K562 (cell line): ENCODE results near the gene URM1. TPM values are rescaled to one million over a fixed set of nuclear protein-coding genes. Genes with fewer than 3 reads are reported as not detected.
A peak's percentile ranks its signal among the peaks of the same experiment; 100 is the strongest.

ENCODE experiments used
- ATAC-seq: fragments of 200-7000 bp; cut with Tn5 transposase; 3 replicates; pipeline ENCODE4 v1.9.1; 2020; ENCODE audit warnings: moderate library complexity
- BruUV-seq: library from RNA; stranded (reverse); fragments of 400-500 nt; replicated peaks from 2 replicates; lab custom pipeline; 2021; lab: Mats Ljungman, UMichigan
- CTCF ChIA-PET: fragments of 300-600 bp; formaldehyde crosslinking; extraction: SDS; loops from one replicate; lab custom pipeline; 2021; ENCODE audit warnings: low intra/inter-chr PET ratio; lab: Yijun Ruan, JAX
- POLR2A ChIA-PET: fragments of 300-600, 350-650 bp; sonication (Branson Sonifier 250); formaldehyde crosslinking; extraction: SDS; loops from one replicate; lab custom pipeline; 2021; ENCODE audit warnings: antibody characterized with exemption, inconsistent platforms; lab: Yijun Ruan, JAX
- DNase-seq, 4 experiments: peaks; one replicate each; pipeline versions ENCODE4 v3.0.0 to v3.0.0-alpha.2; 2011 to 2018; ENCODE audit warnings: low spot score in 3 of 4, mixed read lengths in 3 of 4; ENCODE audit errors: extremely low read depth in 1 of 4
- FAIRE-seq: peaks from 2 replicates; lab custom pipeline; 2011; peaks lifted over from hg19 to GRCh38; lab: Jason Lieb, UNC
- H2AFZ ChIP-seq: 2 replicates; pipeline ENCODE4 v1.6.0; 2011; ENCODE audit warnings: low read depth, low read length, control low read depth, inconsistent platforms
- H3K27ac ChIP-seq: fragments of 200-600 bp; 3 replicates; pipeline ENCODE4 v1.8.0; 2011; ENCODE audit warnings: low read depth, mild to moderate bottlenecking, control low read depth, inconsistent platforms, low read length, moderate library complexity, mixed read lengths; ENCODE audit errors: extremely low read depth
- H3K27me3 ChIP-seq, 2 experiments: fragments of 300-600 bp in 1 of 2; 2 replicates in 1 of 2; 3 replicates in 1 of 2; pipeline versions ENCODE4 v1.6.0 to v1.8.0; 2011; ENCODE audit warnings: inconsistent platforms in 2 of 2, low read length in 2 of 2, mild to moderate bottlenecking in 1 of 2, mixed read lengths in 1 of 2, moderate library complexity in 1 of 2; ENCODE audit not compliant: control insufficient read depth in 2 of 2, insufficient read depth in 2 of 2
- H3K36me3 ChIP-seq: fragments of 300-600 bp; 3 replicates; pipeline ENCODE4 v1.8.0; 2011; ENCODE audit warnings: mild to moderate bottlenecking, low read length, inconsistent platforms; ENCODE audit not compliant: control insufficient read depth, insufficient read depth
- H3K4me1 ChIP-seq, 2 experiments: fragments of 200-600 bp in 1 of 2; replicated peaks in 1 of 2; 2 replicates in 1 of 2; 3 replicates in 1 of 2; pipeline versions ENCODE4 v1.5.1 to v1.8.0; 2011; ENCODE audit warnings: inconsistent platforms in 2 of 2, low read length in 2 of 2, mild to moderate bottlenecking in 1 of 2, mixed read lengths in 1 of 2, moderate library complexity in 1 of 2; ENCODE audit not compliant: control insufficient read depth in 2 of 2, insufficient read depth in 2 of 2
- H3K4me2 ChIP-seq: 2 replicates; pipeline ENCODE4 v1.6.1; 2011; ENCODE audit warnings: low read length, control low read depth, inconsistent platforms, mixed read lengths; ENCODE audit not compliant: insufficient read depth
- H3K4me3 ChIP-seq: fragments of 200-600 bp; sonication (generic), shearing (Covaris generic); 2 replicates; pipeline ENCODE4 v1.5.1; 2016; ENCODE audit warnings: control low read depth, inconsistent platforms
- H3K79me2 ChIP-seq: fragments of 200-600 bp; 3 replicates; pipeline ENCODE4 v1.8.0; 2011; ENCODE audit warnings: low read length, inconsistent platforms; ENCODE audit not compliant: control insufficient read depth, insufficient read depth
- H3K9ac ChIP-seq, 2 experiments: 2 replicates each; pipeline versions ENCODE4 v1.6.0 to v1.6.1; 2011; ENCODE audit warnings: low read depth in 2 of 2, low read length in 2 of 2, control low read depth in 1 of 2, inconsistent platforms in 1 of 2, mild to moderate bottlenecking in 1 of 2, mixed read lengths in 1 of 2; ENCODE audit not compliant: insufficient read depth in 1 of 2
- H3K9me1 ChIP-seq: one replicate; pipeline ENCODE4 v1.6.0; 2011; ENCODE audit warnings: inconsistent platforms, mild to moderate bottlenecking, low read length, moderate library complexity; ENCODE audit not compliant: control insufficient read depth, insufficient read depth
- H3K9me3 ChIP-seq: replicated peaks from 2 replicates; pipeline ENCODE4 v1.5.1; 2011; ENCODE audit warnings: low read depth, low read length, inconsistent platforms; ENCODE audit not compliant: control insufficient read depth, insufficient read depth
- H4K20me1 ChIP-seq: replicated peaks from 2 replicates; pipeline ENCODE4 v1.6.1; 2011; ENCODE audit warnings: low read length, inconsistent platforms, mixed read lengths; ENCODE audit not compliant: control insufficient read depth, insufficient read depth
- CCAR2 ChIP-seq: fragments of 200-400 bp; formaldehyde crosslinking; IDR thresholded peaks from 2 replicates; pipeline ENCODE4 v1.6.1; 2017; ENCODE audit warnings: mild to moderate bottlenecking, low read depth, low read length
- CLOCK ChIP-seq: fragments of 250-450 bp; sonication (Bioruptor Pico); IDR thresholded peaks from 2 replicates; pipeline ENCODE4 v1.4.0; 2020; ENCODE audit warnings: mild to moderate bottlenecking, moderate library complexity, borderline replicate concordance
- HNRNPUL1 ChIP-seq: fragments of 200-400 bp; formaldehyde crosslinking; IDR thresholded peaks from 2 replicates; pipeline ENCODE4 v1.6.1; 2017; ENCODE audit warnings: low read length
- SMAD4 ChIP-seq: fragments of 250-450 bp; sonication (Bioruptor Pico); conservative IDR thresholded peaks from 2 replicates; pipeline ENCODE4 v1.8.0; 2021; ENCODE audit warnings: inconsistent platforms, mild to moderate bottlenecking, moderate library complexity
- ZNF589 ChIP-seq: fragments of 200-800 bp; sonication (Bioruptor generic); IDR thresholded peaks from 2 replicates; pipeline ENCODE4 v1.6.1; 2016; ENCODE audit warnings: low read depth, missing genetic modification characterization, missing compliant biosample characterization
- WGBS: fragments of 100-300 bp; shearing (Covaris generic); methylation state at CpG from one replicate; pipeline ENCODE4 v1.1.6; 2016; ENCODE audit warnings: low coverage, mixed read lengths; ENCODE audit not compliant: insufficient coverage; ENCODE audit errors: missing lambda C conversion rate; 5-methylcytosine and 5-hydroxymethylcytosine counted together
- in situ Hi-C: fragments of 300-500 bp; cut with MboI; formaldehyde crosslinking; loops from 4 replicates; pipeline ENCODE4 v1.15.0; 2018; ENCODE audit warnings: inconsistent platforms, mixed read lengths
- intact Hi-C: fragments of 100-400 bp; cut with micrococcal nuclease; formaldehyde crosslinking; loops from 2 replicates; pipeline ENCODE4 v1.14.2; 2022
- polyA plus RNA-seq, 8 experiments: library from polyadenylated mRNA; depleted of rRNA in 4 of 8; stranded (reverse) in 5 of 8; unstranded in 3 of 8; fragments of >200 nt; fragmentation: Nextera tagmentation in 2 of 8; fragmentation: Illumina TruSeq in 1 of 8; extraction: Ambion mirVana in 2 of 8; extraction: Trizol in 1 of 8; gene quantifications; 2 replicates each; pipeline versions ENCODE4 v1.2.1 to v1.2.3, GENCODE V29; 2011 to 2014; ENCODE audit warnings: inconsistent platforms in 1 of 8, missing spikeins in 1 of 8
- total RNA-seq, 7 experiments: library from RNA; depleted of rRNA in 6 of 7; stranded (reverse); fragments of >200 nt in 6 of 7; fragmentation: Illumina TruSeq in 2 of 7; extraction: Trizol in 2 of 7; gene quantifications; 2 replicates each; pipeline versions ENCODE4 v1.2.1 to v1.2.3, GENCODE V29; 2011 to 2021; ENCODE audit warnings: low replicate concordance in 1 of 7
- TF ChIP-seq, protein P1 (sequence below), 2 experiments: fragments of 450-650 bp; formaldehyde crosslinking in 1 of 2; IDR thresholded peaks; 2 replicates each; pipeline versions ENCODE4 v1.4.0 to v1.6.1; 2014 to 2020; ENCODE audit warnings: mild to moderate bottlenecking in 2 of 2, borderline replicate concordance in 1 of 2, low read depth in 1 of 2

The URM1 gene
- total and polyA plus RNA-seq, 9 of the 15 experiments (the other 6 are each of a cell fraction or from before 2014, with no cell fraction given) = 10.1 to 88.9 (median 53.3) TPM

DNA sequence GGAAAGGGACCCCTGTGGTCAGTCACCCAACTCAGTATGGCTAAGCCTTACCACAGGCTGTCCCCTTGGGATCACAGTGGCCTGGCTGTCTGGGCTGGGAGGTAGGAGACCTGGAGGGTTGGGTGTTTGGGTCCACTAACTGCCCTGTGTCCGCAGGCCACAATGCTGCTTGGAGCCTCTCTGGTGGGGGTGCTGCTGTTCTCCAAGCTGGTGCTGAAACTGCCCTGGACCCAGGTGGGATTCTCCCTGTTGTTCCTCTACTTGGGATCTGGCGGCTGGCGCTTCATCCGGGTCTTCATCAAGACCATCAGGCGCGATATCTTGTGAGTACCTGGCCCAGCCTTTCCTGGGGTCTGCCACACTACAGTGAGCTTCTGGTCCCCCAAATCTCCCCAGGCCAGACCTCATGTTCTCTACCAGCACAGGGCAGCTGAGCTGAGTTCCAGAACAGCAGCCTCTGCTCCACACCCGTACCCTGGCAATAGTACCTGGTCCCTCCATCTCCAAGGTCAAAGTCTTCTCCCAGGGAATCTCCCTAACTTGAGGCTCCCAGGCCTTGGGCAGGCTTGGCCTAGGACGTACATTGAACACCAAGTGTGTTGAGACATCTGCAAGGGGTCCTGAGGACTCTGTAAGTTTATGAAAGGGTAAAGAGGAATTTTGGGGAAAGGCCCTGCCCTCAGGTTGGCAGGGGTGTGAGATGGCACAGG, 28.0 kb upstream of the URM1 start:
- intact Hi-C loops = loop anchor here (10.0 kb wide), 1 partner anchor 128 kb away; no protein-coding TSS in a partner anchor
- no peak overlapping the region for H3K4me2 ChIP-seq
- peaks cover 17% of the 10 kb centered on the region for H3K79me2 ChIP-seq
- no peaks in the 10 kb centered on the region for H3K9me1 ChIP-seq
- DNase-seq (no peak), FAIRE-seq (no peak), ATAC-seq (no peak)
- in situ Hi-C loops = loop anchor here (5.0 kb wide), 1 partner anchor 354 kb away; no protein-coding TSS in a partner anchor
- POLR2A ChIA-PET = interaction anchor here (1.5 to 4.8 kb wide), 2 partner anchors 350 to 358 kb away, joined by 4 to 65 read pairs; partner anchors contain the start of gene PKN3
- no TSS peak for BruUV-seq
- no peaks in the 10 kb centered on the region for H3K9me3 ChIP-seq
- no peak overlapping the region for H3K4me3 ChIP-seq
- no peaks in the 10 kb centered on the region for H3K27me3 ChIP-seq
- H3K4me1 ChIP-seq = peaks cover 10 to 17% of the 10 kb centered on the region in 2 experiments; a peak in 4 of 5 replicates
- H4K20me1 ChIP-seq = no peaks in the 10 kb centered on the region
- TF ChIP-seq, protein P1, sequence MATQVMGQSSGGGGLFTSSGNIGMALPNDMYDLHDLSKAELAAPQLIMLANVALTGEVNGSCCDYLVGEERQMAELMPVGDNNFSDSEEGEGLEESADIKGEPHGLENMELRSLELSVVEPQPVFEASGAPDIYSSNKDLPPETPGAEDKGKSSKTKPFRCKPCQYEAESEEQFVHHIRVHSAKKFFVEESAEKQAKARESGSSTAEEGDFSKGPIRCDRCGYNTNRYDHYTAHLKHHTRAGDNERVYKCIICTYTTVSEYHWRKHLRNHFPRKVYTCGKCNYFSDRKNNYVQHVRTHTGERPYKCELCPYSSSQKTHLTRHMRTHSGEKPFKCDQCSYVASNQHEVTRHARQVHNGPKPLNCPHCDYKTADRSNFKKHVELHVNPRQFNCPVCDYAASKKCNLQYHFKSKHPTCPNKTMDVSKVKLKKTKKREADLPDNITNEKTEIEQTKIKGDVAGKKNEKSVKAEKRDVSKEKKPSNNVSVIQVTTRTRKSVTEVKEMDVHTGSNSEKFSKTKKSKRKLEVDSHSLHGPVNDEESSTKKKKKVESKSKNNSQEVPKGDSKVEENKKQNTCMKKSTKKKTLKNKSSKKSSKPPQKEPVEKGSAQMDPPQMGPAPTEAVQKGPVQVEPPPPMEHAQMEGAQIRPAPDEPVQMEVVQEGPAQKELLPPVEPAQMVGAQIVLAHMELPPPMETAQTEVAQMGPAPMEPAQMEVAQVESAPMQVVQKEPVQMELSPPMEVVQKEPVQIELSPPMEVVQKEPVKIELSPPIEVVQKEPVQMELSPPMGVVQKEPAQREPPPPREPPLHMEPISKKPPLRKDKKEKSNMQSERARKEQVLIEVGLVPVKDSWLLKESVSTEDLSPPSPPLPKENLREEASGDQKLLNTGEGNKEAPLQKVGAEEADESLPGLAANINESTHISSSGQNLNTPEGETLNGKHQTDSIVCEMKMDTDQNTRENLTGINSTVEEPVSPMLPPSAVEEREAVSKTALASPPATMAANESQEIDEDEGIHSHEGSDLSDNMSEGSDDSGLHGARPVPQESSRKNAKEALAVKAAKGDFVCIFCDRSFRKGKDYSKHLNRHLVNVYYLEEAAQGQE (IDR thresholded peaks at IDR 0.05; ENCODE audit: borderline replicate concordance) = peak; percentile 63
- TF ChIP-seq, protein P1 (CRISPR knock-in tag; IDR thresholded peaks at IDR 0.05; ENCODE audit: low read depth) = no peak
- TF ChIP-seq CCAR2 (no peak), ZNF589 (CRISPR knock-in tag) (no peak), HNRNPUL1 (no peak), CLOCK (no peak), SMAD4 (CRISPR knock-in tag) (no peak)
- TF ChIP-seq, all 486 proteins: peak for 1
- Histone ChIP-seq H2AFZ (no peak overlapping the region), H3K9ac (peak overlapping the region in 1 of 2 experiments; percentile 54; a peak in 2 of 4 replicates), H3K27ac (no peak overlapping the region), H3K36me3 (peaks cover 65% of the 10 kb centered on the region)
- CTCF ChIA-PET = interaction anchor here (1.7 kb wide), 1 partner anchor 47 kb away, joined by 6 read pairs; no protein-coding TSS in a partner anchor
- WGBS = 92% methylated on average over 8 of the region's 8 CpGs
